HG02938 (cell line): ENCODE data around the gene LATS1.
"Not testable (repeated sequence)": the region's sequence is repeated elsewhere in the genome, so short reads cannot be mapped to it uniquely, and the experiment has no call there.

Experiments
- ATAC-seq: cut with Tn5 transposase; IDR thresholded peaks from one replicate; pipeline ENCODE4 v1.9.1; 2021; ENCODE audit warnings: mild to moderate bottlenecking, moderate library complexity; ENCODE audit not compliant: unreplicated experiment

The LATS1 gene

GRCh38 chr6:149680503-149680902 is 37.4 kb downstream of the LATS1 start:
- ATAC-seq = no peak

- not testable (repeated sequence) for ATAC-seq
Observed at GRCh38 chr6:149672265-149672664, 45.6 kb downstream of the LATS1 start.

GRCh38 chr6:149660028-149660427 is 57.9 kb downstream of the LATS1 start:
- no peak for ATAC-seq

- ATAC-seq = no peak
Observed at GRCh38 chr6:149657441-149657840, 60.5 kb downstream of the LATS1 start.

GRCh38 chr6:149651056-149651455 is 66.8 kb downstream of the LATS1 start:
- ATAC-seq = no peak

- peak; percentile 78 for ATAC-seq
Observed at GRCh38 chr6:149648148-149649145, 69.5 kb downstream of the LATS1 start, which contains the start of gene KATNA1. Gene KATNA1 (minus strand): TSS chr6:149648714. CDS start chr6:149638547, 10,167 bp downstream.

GRCh38 chr6:149646599-149646998 is 71.3 kb downstream of the LATS1 start:
- no peak for ATAC-seq

GRCh38 chr6:149642829-149643580 is 74.9 kb downstream of the LATS1 start:
- no peak for ATAC-seq

- ATAC-seq = no peak
Observed at GRCh38 chr6:149636124-149636523, 81.8 kb downstream of the LATS1 start.

- ATAC-seq = no peak
Observed at GRCh38 chr6:149634315-149634714, 83.6 kb downstream of the LATS1 start.

GRCh38 chr6:149628875-149629510 is 88.9 kb downstream of the LATS1 start:
- ATAC-seq = peak; percentile 87

- ATAC-seq = no peak
Observed at GRCh38 chr6:149627672-149628071, 90.2 kb downstream of the LATS1 start.

- ATAC-seq = no peak
Observed at GRCh38 chr6:149615805-149616204, 102.1 kb downstream of the LATS1 start.

GRCh38 chr6:149614337-149614736 is 103.6 kb downstream of the LATS1 start:
- no peak for ATAC-seq

GRCh38 chr6:149608381-149608982 is 109.4 kb downstream of the LATS1 start:
- no peak for ATAC-seq
